OCI-LY7 (cell line): ENCODE measurements around the gene PIBF1.
"Not testable (repeated sequence)": the region's sequence is repeated elsewhere in the genome, so short reads cannot be mapped to it uniquely, and the experiment has no call there.

Experiments used
- EZH2phosphoT487 ChIP-seq: fragments of 200-600 bp; sonication (generic); IDR thresholded peaks from 2 replicates; pipeline ENCODE4 v1.6.1; 2018; ENCODE audit warnings: low read depth, borderline replicate concordance, mild to moderate bottlenecking, mixed run types, antibody characterized with exemption, low read length, moderate library complexity, mixed read lengths
- TF ChIP-seq, protein P1 (sequence below): fragments of 200-600 bp; sonication (generic); conservative IDR thresholded peaks from 2 replicates; pipeline ENCODE4 v1.5.1; 2014; ENCODE audit warnings: mild to moderate bottlenecking, antibody characterized with exemption, low read length, moderate library complexity, mixed read lengths

GRCh38 chr13:72845148-72845547 lies 63.2 kb downstream of the PIBF1 start:
- TF ChIP-seq, protein P1, sequence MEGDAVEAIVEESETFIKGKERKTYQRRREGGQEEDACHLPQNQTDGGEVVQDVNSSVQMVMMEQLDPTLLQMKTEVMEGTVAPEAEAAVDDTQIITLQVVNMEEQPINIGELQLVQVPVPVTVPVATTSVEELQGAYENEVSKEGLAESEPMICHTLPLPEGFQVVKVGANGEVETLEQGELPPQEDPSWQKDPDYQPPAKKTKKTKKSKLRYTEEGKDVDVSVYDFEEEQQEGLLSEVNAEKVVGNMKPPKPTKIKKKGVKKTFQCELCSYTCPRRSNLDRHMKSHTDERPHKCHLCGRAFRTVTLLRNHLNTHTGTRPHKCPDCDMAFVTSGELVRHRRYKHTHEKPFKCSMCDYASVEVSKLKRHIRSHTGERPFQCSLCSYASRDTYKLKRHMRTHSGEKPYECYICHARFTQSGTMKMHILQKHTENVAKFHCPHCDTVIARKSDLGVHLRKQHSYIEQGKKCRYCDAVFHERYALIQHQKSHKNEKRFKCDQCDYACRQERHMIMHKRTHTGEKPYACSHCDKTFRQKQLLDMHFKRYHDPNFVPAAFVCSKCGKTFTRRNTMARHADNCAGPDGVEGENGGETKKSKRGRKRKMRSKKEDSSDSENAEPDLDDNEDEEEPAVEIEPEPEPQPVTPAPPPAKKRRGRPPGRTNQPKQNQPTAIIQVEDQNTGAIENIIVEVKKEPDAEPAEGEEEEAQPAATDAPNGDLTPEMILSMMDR, result not testable (repeated sequence)
- not testable (repeated sequence) for TF ChIP-seq EZH2phosphoT487
